Measurements from ENCODE around the gene HINFP. TPM values are rescaled to one million over a fixed set of nuclear protein-coding genes. Genes with fewer than 3 reads are reported as not detected.

HINFP gene
- total RNA-seq, 1 experiment from 2014 or later = 23.4 TPM

- intact Hi-C loops (cut with micrococcal nuclease) = no loop called here
- Mint-ChIP-seq H3K4me1 (ENCODE audit: insufficient read depth, unreplicated experiment) (no peaks in the 10 kb centered on the region), H3K36me3 (ENCODE audit: insufficient read depth, unreplicated experiment) (peaks cover 12% of the 10 kb centered on the region), H3K9me3 (ENCODE audit: unreplicated experiment) (no peaks in the 10 kb centered on the region), H3K27me3 (ENCODE audit: insufficient read depth, unreplicated experiment) (no peaks in the 10 kb centered on the region), H3K27ac (ENCODE audit: low read depth, unreplicated experiment) (no peak overlapping the region), H3K4me3 (ENCODE audit: unreplicated experiment) (no peak overlapping the region)
- no peak for TF ChIP-seq CTCF (IDR thresholded peaks at IDR 0.05; ENCODE audit: unreplicated experiment)
- peak; percentile 21 for DNase-seq (ENCODE audit: unreplicated experiment)
- CTCF ChIA-PET = no interaction called here
- POLR2A ChIA-PET = interaction anchor here (0.7 kb wide), 1 partner anchor 73 kb away, joined by 3 read pairs; no protein-coding TSS in a partner anchor
- no TSS peak for BruUV-seq (replicated peaks)
Measured at GRCh38 chr11:119175493-119176077, 54.2 kb downstream of the HINFP start.

GRCh38 chr11:119178166-119178680 lies 56.8 kb downstream of the HINFP start:
- BruUV-seq (replicated peaks) = no TSS peak
- Mint-ChIP-seq H3K27me3 (ENCODE audit: insufficient read depth, unreplicated experiment) (no peaks in the 10 kb centered on the region), H3K27ac (ENCODE audit: low read depth, unreplicated experiment) (no peak overlapping the region), H3K9me3 (ENCODE audit: unreplicated experiment) (no peaks in the 10 kb centered on the region), H3K36me3 (ENCODE audit: insufficient read depth, unreplicated experiment) (peaks cover 12% of the 10 kb centered on the region), H3K4me3 (ENCODE audit: unreplicated experiment) (no peak overlapping the region), H3K4me1 (ENCODE audit: insufficient read depth, unreplicated experiment) (no peaks in the 10 kb centered on the region)
- ChIA-PET CTCF (interaction anchor here (3.5 kb wide), 1 partner anchor 19 kb away, joined by 11 read pairs; no protein-coding TSS in a partner anchor), POLR2A (interaction anchor here (0.7 kb wide), 1 partner anchor 22 kb away, joined by 4 read pairs; no protein-coding TSS in a partner anchor)
- intact Hi-C loops (cut with micrococcal nuclease) = no loop called here
- no peak for DNase-seq (ENCODE audit: unreplicated experiment)
- TF ChIP-seq CTCF (IDR thresholded peaks at IDR 0.05; ENCODE audit: unreplicated experiment) = no peak

- TF ChIP-seq CTCF (IDR thresholded peaks at IDR 0.05; ENCODE audit: unreplicated experiment) = no peak
- Mint-ChIP-seq H3K36me3 (ENCODE audit: insufficient read depth, unreplicated experiment) (peaks cover 12% of the 10 kb centered on the region), H3K4me3 (ENCODE audit: unreplicated experiment) (no peak overlapping the region), H3K27ac (ENCODE audit: low read depth, unreplicated experiment) (no peak overlapping the region), H3K9me3 (ENCODE audit: unreplicated experiment) (no peaks in the 10 kb centered on the region), H3K4me1 (ENCODE audit: insufficient read depth, unreplicated experiment) (no peaks in the 10 kb centered on the region), H3K27me3 (ENCODE audit: insufficient read depth, unreplicated experiment) (no peaks in the 10 kb centered on the region)
- CTCF ChIA-PET = interaction anchor here (0.6 to 3.5 kb wide), 6 partner anchors 10 to 202 kb away, joined by 3 to 11 read pairs (median 4); partner anchors contain the start of gene USP2
- POLR2A ChIA-PET = no interaction called here
- no TSS peak for BruUV-seq (replicated peaks)
- no peak for DNase-seq (ENCODE audit: unreplicated experiment)
- intact Hi-C loops (cut with micrococcal nuclease) = no loop called here
Measured at GRCh38 chr11:119179342-119179741, 58.0 kb downstream of the HINFP start.

GRCh38 chr11:119179983-119180382 lies 58.6 kb downstream of the HINFP start:
- intact Hi-C loops (cut with micrococcal nuclease) = no loop called here
- CTCF ChIA-PET = interaction anchor here (0.5 to 3.5 kb wide), 7 partner anchors 11 to 1237 kb away, joined by 3 to 11 read pairs (median 3); no protein-coding TSS in a partner anchor
- H3K27me3 Mint-ChIP-seq (ENCODE audit: insufficient read depth, unreplicated experiment) = no peaks in the 10 kb centered on the region
- no peaks in the 10 kb centered on the region for H3K4me1 Mint-ChIP-seq (ENCODE audit: insufficient read depth, unreplicated experiment)
- POLR2A ChIA-PET = no interaction called here
- H3K9me3 Mint-ChIP-seq (ENCODE audit: unreplicated experiment) = no peaks in the 10 kb centered on the region
- H3K27ac Mint-ChIP-seq (ENCODE audit: low read depth, unreplicated experiment) = no peak overlapping the region
- DNase-seq (ENCODE audit: unreplicated experiment) = no peak
- H3K4me3 Mint-ChIP-seq (ENCODE audit: unreplicated experiment) = no peak overlapping the region
- no TSS peak for BruUV-seq (replicated peaks)
- H3K36me3 Mint-ChIP-seq (ENCODE audit: insufficient read depth, unreplicated experiment) = peaks cover 12% of the 10 kb centered on the region
- TF ChIP-seq CTCF (IDR thresholded peaks at IDR 0.05; ENCODE audit: unreplicated experiment) = no peak
